Suppressor macrophage treated with lipopolysaccharide for 1 hour (primary cell): ENCODE measurements around the gene ANKFN1.
"Not testable (repeated sequence)": the region's sequence is repeated elsewhere in the genome, so short reads cannot be mapped to it uniquely, and the experiment has no call there.

ENCODE experiments used
- DNase-seq, 3 donors: peaks; one replicate each; pipeline ENCODE4 v3.0.0-alpha.2; 2020 to 2022

ANKFN1 gene

DNA sequence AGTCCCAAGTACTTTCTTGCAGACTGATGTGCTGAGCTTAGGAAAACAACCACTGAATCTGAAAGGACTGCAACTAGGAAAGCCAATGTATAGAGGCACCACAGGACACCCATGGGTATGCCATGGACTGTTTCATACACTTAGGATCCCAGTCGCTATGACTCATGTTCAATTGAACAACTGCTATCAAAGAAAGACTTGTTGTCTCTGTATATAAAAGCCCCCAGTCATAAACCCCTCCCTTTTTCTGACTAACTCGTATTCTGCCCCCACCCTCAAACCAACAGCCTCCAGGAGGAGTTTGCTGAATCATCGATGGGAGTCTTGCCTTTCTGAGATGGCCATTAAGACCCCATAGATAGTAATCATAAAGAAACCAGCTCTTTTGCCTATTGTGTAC, 205.4 kb downstream of the ANKFN1 start:
- no peak for DNase-seq

DNA sequence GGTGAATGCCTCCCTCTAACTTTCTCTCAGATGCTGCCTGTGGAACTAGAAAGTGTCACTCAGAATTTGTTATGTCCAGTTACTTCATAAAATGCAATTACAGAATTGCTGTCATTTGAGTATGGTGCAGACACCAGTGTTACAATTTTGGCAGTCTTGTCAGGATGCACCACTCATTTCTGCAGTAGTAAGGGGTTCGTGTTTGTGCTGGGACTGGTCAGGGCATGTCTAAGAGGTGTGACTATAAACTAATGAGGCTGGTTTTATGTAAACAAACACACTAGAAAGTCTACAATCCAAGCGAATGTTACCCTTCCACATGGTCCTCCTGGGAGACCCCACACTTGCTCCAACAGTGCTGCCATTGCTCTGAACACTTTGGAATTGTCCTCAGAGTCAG, 206.2 kb downstream of the ANKFN1 start:
- DNase-seq = no peak

DNA sequence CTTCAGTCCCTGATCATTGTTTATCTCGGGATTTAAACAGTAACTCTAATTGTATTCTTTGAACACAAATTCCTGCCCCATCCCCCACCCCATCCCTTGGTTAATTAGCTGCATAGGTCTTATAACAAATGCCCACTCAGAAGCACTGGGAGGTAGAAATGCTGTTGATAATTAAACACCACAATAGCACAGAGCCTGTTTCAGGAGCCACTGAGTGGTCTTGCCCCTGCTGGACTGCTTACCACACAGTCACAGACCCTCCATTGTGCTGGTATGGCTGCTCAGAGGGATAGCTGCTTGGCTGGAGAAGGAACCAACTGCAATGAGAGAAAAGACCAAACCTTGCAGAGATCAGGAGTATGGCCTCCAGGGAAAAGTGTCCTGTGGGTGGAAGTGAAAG, 214.1 kb downstream of the ANKFN1 start:
- DNase-seq = no peak

DNA sequence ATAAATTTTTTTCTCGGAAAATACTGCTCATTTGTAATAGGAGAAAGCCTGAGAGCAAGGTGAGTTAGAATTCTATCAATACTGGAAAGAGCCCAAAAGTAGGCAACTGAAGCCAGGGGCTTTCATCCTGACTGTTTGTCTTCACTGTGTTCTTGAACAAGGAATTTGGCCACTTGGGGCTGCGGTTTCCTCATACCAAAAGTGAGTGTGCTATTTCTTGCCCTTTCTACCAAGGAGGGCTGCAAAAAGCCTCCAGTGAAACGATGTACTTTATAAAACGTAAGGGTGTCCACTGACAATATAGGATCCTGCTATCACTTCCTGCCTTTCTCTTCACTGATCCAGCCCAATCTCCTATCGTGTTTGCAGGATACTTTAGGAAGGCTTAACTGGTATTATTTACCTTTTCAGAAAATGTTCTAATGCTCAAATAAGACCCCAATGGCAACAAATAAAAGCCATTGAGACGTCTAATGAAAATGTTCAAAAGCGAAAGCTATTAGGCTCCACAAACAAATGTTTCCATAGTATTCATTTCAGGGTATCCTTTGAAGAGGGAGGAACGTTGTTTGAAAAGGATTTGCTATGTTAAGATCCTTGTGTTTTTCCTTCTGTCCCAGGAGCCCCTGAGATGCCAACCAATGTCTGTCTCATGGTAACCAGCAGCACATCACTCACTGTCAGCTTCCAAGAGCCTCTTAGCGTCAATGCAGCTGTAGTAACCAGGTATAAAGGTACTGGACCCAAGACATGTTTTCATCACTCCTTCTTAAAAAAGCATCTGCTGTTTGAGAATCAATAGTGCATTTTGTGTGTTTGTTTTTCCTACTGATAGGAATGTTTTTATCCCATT, 220.9 kb downstream of the ANKFN1 start:
- no peak for DNase-seq

DNA sequence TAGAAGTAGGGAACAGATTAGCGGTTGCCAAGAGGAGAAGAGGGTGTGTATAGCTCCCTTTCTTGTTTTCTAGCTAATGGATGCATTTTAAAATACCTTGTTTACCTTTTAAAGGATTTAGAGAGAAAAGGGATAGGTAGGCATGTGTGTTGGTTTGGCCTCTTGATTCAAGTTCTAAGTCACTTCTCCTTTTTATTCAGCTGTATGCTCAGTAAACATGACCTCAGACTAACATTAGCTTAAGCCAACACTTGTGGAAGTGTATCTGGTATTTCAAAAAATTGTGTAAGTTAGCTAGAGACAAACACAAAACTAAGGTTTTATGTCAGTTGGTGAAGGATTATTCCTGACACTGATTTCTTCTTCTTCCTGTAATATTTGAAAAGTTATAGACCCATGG, 236.1 kb downstream of the ANKFN1 start:
- DNase-seq = no peak

- DNase-seq = no peak
These were observed 239.0 kb downstream of the ANKFN1 start for GRCh38 chr17:56392321-56392720.

DNA sequence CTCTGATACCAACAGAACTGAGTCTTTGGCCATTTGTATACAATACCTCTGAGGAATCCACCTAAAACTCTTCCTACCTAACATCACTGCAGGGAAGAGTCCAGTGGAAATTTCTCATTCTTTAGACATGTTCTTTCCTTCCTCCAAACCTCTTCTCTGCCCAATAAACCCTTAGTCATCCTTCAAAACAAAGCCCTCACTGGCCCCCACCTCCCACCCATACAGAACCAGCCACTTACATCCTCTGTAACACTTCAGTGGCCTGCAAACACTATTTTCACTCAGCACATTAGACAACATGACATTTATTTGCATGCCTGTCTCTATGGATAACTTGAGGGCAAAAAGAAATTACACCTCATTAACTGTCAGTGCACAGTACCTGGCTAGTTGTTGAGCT, 239.9 kb downstream of the ANKFN1 start:
- DNase-seq = no peak

DNA sequence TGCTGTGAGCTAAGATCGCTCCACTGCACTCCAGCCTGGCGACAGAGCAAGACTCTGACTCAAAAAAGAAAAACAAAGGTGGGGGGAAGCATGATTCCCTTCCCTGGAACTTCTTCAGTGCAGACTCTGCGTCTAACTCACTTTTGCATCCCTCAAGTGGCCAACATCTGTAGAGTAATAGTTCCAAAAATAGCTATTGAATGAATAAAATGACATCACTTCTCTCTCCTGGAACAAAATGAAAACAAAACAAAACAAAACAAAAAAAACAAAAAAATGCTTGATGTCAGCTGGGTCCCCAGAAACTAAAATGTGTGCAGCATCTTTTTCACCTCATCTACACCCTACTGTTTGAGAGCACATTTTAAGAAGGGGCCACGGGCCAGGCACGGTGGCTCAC, 242.5 kb downstream of the ANKFN1 start:
- DNase-seq = no peak

DNA sequence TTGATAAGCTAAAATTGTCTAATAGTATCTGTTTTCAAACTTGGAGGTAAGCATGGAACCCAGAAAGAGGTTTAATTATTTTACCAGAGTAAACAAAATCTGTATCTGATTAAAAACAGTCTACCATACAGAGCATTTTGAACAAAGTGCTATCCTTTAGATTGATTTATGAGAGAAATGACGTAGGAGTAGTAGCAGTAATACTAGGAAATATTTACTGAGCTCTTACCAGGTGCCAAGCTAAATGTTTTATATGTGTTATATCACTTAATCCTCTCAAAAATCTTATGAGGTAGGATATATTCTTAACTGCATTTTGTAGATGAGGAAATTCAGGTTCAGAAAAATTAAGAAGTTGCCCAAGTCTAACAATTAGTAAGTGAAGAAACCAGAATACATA, 253.8 kb downstream of the ANKFN1 start:
- no peak for DNase-seq

GRCh38 chr17:56412356-56412755, 259.1 kb downstream of the ANKFN1 start:
- not testable (repeated sequence) for DNase-seq

GRCh38 chr17:56416682-56417351, 263.5 kb downstream of the ANKFN1 start:
- DNase-seq = no peak

- DNase-seq = no peak
These were observed 270.7 kb downstream of the ANKFN1 start for GRCh38 chr17:56424005-56424404.

DNA sequence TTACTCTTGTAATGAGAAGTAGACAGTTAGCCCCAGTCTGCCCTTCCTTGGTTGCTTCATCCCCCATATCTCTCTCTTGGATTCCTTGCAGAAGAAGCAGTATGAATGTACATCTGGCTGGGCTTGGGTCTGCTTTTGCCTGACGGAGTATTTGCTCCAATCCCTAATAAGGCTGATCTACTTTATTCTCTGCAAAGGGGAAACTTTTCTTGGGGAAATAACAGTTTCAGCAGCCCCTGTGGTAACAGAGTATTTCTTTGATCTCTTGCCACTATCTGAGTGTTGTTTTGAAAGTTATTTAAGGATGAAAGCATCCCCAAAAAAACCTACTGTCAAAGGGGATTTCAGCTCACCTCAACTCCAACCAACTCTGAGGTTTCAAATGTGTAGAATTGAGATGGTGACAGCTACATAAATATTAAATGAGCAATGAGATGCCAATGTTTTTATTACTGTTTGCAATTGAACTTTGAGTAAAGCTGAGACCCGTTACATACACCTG, 271.3 kb downstream of the ANKFN1 start:
- DNase-seq = no peak

GRCh38 chr17:56425483-56425882, 272.2 kb downstream of the ANKFN1 start:
- DNase-seq = no peak

GRCh38 chr17:56426901-56427300, 273.6 kb downstream of the ANKFN1 start:
- DNase-seq = no peak

- no peak for DNase-seq
These were observed 278.5 kb downstream of the ANKFN1 start for GRCh38 chr17:56431736-56432135.

DNA sequence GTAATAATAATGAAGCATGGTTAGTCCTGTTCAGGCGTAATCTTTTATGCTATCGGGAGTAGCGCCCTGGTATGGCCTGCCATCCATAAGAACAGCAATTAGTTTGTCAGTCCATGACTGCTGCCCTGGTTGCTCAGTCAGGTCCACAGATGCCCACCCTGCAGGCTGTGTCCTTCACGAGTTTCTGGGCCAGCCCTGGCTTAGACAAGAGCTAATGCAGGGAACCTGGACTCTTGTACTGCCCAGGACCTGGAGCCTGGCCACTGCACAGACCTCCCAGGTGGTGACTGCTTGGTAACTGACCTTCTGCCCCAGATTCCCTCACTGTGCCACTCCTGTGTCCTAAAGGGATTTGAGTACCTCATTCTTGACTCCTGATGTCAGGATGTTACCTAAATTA, 279.2 kb downstream of the ANKFN1 start:
- no peak for DNase-seq

- DNase-seq = no peak
These were observed 281.3 kb downstream of the ANKFN1 start for GRCh38 chr17:56434610-56435009.

DNA sequence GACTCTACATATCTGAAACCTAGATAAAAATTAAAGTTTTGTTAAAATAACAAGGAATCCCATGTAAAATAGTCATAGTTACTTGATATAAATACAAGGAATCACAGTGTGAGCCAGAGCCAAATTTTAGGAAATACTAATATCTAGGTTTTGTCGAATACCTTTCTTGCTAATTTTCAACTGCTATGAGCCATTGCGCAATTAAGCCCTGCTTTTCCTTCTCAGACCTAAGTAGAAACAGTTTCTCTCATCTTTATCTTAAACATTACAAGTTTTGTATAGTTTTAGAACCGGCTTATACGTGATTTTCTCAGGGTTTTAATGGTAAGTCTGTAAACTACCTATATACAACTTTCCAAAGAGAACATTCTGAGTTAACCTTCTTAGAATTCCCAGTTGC, 282.9 kb downstream of the ANKFN1 start:
- DNase-seq = no peak

DNA sequence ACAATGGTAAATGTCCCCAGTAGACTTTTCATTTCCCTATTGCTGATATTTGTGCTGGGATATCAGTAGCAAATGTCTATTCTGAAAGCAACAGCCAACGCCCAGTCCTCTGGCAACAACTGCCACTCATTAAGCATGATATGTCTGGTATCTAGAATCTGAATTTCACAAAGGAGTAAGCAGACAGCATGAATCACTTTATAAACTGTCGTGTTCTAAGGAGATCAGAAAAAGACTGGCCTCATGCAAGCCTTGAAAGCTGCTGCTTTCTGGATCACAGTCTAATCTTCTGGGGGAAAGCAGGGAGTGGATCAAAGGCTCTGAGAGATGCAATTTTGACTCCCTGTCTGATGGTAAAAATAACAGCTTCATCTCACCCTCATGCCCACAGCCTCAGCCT, 287.1 kb downstream of the ANKFN1 start:
- DNase-seq = no peak

GRCh38 chr17:56441308-56441707, 288.0 kb downstream of the ANKFN1 start:
- DNase-seq = no peak

GRCh38 chr17:56445692-56446411, 292.6 kb downstream of the ANKFN1 start:
- DNase-seq = no peak

GRCh38 chr17:56447171-56447570, 293.9 kb downstream of the ANKFN1 start:
- no peak for DNase-seq

GRCh38 chr17:56448371-56448770, 295.1 kb downstream of the ANKFN1 start:
- no peak for DNase-seq
